GM21576 (cell line): ENCODE measurements around the gene LILRA6.
"Not testable (repeated sequence)": the region's sequence is repeated elsewhere in the genome, so short reads cannot be mapped to it uniquely, and the experiment has no call there.

Source experiments
- ATAC-seq: cut with Tn5 transposase; IDR thresholded peaks from one replicate; pipeline ENCODE4 v1.9.1; 2021; ENCODE audit warnings: mild to moderate bottlenecking, moderate library complexity; ENCODE audit not compliant: unreplicated experiment

LILRA6 gene

GRCh38 chr19:54268936-54269335, 26.3 kb upstream of the LILRA6 start:
- ATAC-seq: no peak

- no peak for ATAC-seq
Observed at GRCh38 chr19:54266133-54266532, 23.5 kb upstream of the LILRA6 start.

GRCh38 chr19:54262470-54262869, 19.9 kb upstream of the LILRA6 start:
- ATAC-seq: no peak

GRCh38 chr19:54262066-54262465, 19.5 kb upstream of the LILRA6 start:
- ATAC-seq: no peak

GRCh38 chr19:54257116-54257480, 14.5 kb upstream of the LILRA6 start, which contains the start of gene LILRB5:
LILRB5 (minus strand) TSS chr19:54257273; CDS start chr19:54257193, 80 bp downstream.
- no peak for ATAC-seq

GRCh38 chr19:54256250-54257115, 13.9 kb upstream of the LILRA6 start:
- no peak for ATAC-seq

- no peak for ATAC-seq
Observed at GRCh38 chr19:54255105-54255775, 12.7 kb upstream of the LILRA6 start.

- no peak for ATAC-seq
Observed at GRCh38 chr19:54254195-54254906, 11.8 kb upstream of the LILRA6 start.

GRCh38 chr19:54253331-54254194, 11.0 kb upstream of the LILRA6 start:
- ATAC-seq: no peak

- ATAC-seq: no peak
Observed at GRCh38 chr19:54252845-54253244, 10.3 kb upstream of the LILRA6 start.

- ATAC-seq: no peak
Observed at GRCh38 chr19:54252243-54252642, 9.7 kb upstream of the LILRA6 start.

- no peak for ATAC-seq
Observed at GRCh38 chr19:54248016-54248601, 5.5 kb upstream of the LILRA6 start.

GRCh38 chr19:54247106-54247930, 4.7 kb upstream of the LILRA6 start:
- no peak for ATAC-seq

- ATAC-seq: no peak
Observed at GRCh38 chr19:54245936-54246335, 3.3 kb upstream of the LILRA6 start.

GRCh38 chr19:54243809-54244208, 1.2 kb upstream of the LILRA6 start:
- not testable (repeated sequence) for ATAC-seq

- ATAC-seq: not testable (repeated sequence)
Observed at GRCh38 chr19:54242234-54242633, 356 bp downstream of the LILRA6 start.

- not testable (repeated sequence) for ATAC-seq
Observed at GRCh38 chr19:54240372-54241336, 1.9 kb downstream of the LILRA6 start.
